DOHH2 (cell line): ENCODE data around the gene DHX58.
A peak's percentile ranks its signal among the peaks of the same experiment; 100 is the strongest.

Source experiments
- H3F3A ChIP-seq: fragments of 200-600 bp; sonication (generic), shearing (Covaris generic); 2 replicates; pipeline ENCODE4 v1.6.0; 2016; ENCODE audit warnings: antibody characterized with exemption, mild to moderate bottlenecking; ENCODE audit not compliant: control insufficient read depth, insufficient read depth
- H3K27ac ChIP-seq: fragments of 200-600 bp; sonication (generic); 2 replicates; pipeline ENCODE4 v1.5.1; 2014; ENCODE audit warnings: low read depth, mild to moderate bottlenecking, low read length, moderate library complexity
- H3K27me3 ChIP-seq: fragments of 200-600 bp; sonication (generic); 2 replicates; pipeline ENCODE4 v1.6.1; 2014; ENCODE audit warnings: mild to moderate bottlenecking, low read length, mixed read lengths; ENCODE audit not compliant: control insufficient read depth
- H3K36me3 ChIP-seq: fragments of 200-600 bp; sonication (generic); 2 replicates; pipeline ENCODE4 v1.6.1; 2014; ENCODE audit warnings: mild to moderate bottlenecking, low read length, moderate library complexity, mixed read lengths; ENCODE audit not compliant: control insufficient read depth
- H3K4me1 ChIP-seq: fragments of 200-600 bp; sonication (generic); 2 replicates; pipeline ENCODE4 v1.6.1; 2014; ENCODE audit warnings: mild to moderate bottlenecking, low read length, mixed read lengths; ENCODE audit not compliant: control insufficient read depth
- H3K4me2 ChIP-seq: fragments of 200-600 bp; sonication (generic); 2 replicates; pipeline ENCODE4 v1.6.0; 2014; ENCODE audit warnings: mild to moderate bottlenecking, low read length, moderate library complexity
- H3K4me3 ChIP-seq: fragments of 200-600 bp; sonication (generic); 2 replicates; pipeline ENCODE4 v1.5.1; 2014; ENCODE audit warnings: mild to moderate bottlenecking, low read length, mixed read lengths
- H3K79me2 ChIP-seq: fragments of 200-600 bp; sonication (generic); 2 replicates; pipeline ENCODE4 v1.6.1; 2014; ENCODE audit warnings: mild to moderate bottlenecking, low read length, mixed read lengths; ENCODE audit not compliant: control insufficient read depth
- H3K9me2 ChIP-seq: fragments of 200-600 bp; sonication (generic); replicated peaks from 2 replicates; pipeline ENCODE4 v1.6.1; 2014; ENCODE audit warnings: mild to moderate bottlenecking, low read length, mixed read lengths; ENCODE audit not compliant: control insufficient read depth
- H3K9me3 ChIP-seq: fragments of 200-600 bp; sonication (generic); 2 replicates; pipeline ENCODE4 v1.6.1; 2014; ENCODE audit warnings: antibody characterized with exemption, low read length, mixed read lengths; ENCODE audit not compliant: control insufficient read depth, insufficient read depth
- H4K20me1 ChIP-seq: fragments of 200-600 bp; sonication (generic); 2 replicates; pipeline ENCODE4 v1.6.0; 2014; ENCODE audit warnings: low read depth, mild to moderate bottlenecking, antibody characterized with exemption, low read length, moderate library complexity; ENCODE audit not compliant: control insufficient read depth, insufficient read depth
- CTCF ChIP-seq: fragments of 200-600 bp; sonication (generic); IDR thresholded peaks from one replicate; pipeline ENCODE4 v1.5.1; 2014; ENCODE audit warnings: antibody characterized with exemption, mild to moderate bottlenecking, low read depth, low read length; ENCODE audit not compliant: poor library complexity, severe bottlenecking
- EZH2phosphoT487 ChIP-seq: fragments of 200-600 bp; sonication (generic); IDR thresholded peaks from 2 replicates; pipeline ENCODE4 v1.6.1; 2017; ENCODE audit warnings: borderline replicate concordance, mild to moderate bottlenecking, antibody characterized with exemption, low read length, moderate library complexity, mixed read lengths

Gene DHX58

GRCh38 chr17:42124256-42124655 is 11.7 kb upstream of the DHX58 start:
- no peak overlapping the region for H3K4me2 ChIP-seq
- TF ChIP-seq EZH2phosphoT487 (no peak), CTCF (no peak)
- no peaks in the 10 kb centered on the region for H3K9me3 ChIP-seq
- H3K4me1 ChIP-seq, result peaks cover 15% of the 10 kb centered on the region
- peaks cover 6% of the 10 kb centered on the region for H3K79me2 ChIP-seq
- H4K20me1 ChIP-seq, result no peaks in the 10 kb centered on the region
- peaks cover 50% of the 10 kb centered on the region for H3K36me3 ChIP-seq
- H3K4me3 ChIP-seq, result no peak overlapping the region
- H3F3A ChIP-seq, result peaks cover 2% of the 10 kb centered on the region; the same call in 1 of the 2 replicates
- no peaks in the 10 kb centered on the region for H3K9me2 ChIP-seq
- H3K27me3 ChIP-seq, result no peaks in the 10 kb centered on the region
- H3K27ac ChIP-seq, result no peak overlapping the region

- Histone ChIP-seq H3K4me1 (peaks cover 20% of the 10 kb centered on the region), H4K20me1 (no peaks in the 10 kb centered on the region), H3K27ac (no peak within 1 kb of the TSS), H3K27me3 (no peaks in the 10 kb centered on the region), H3K9me3 (no peaks in the 10 kb centered on the region), H3K79me2 (peaks cover 6% of the 10 kb centered on the region), H3F3A (peaks cover 2% of the 10 kb centered on the region; the same call in 1 of the 2 replicates), H3K36me3 (peaks cover 49% of the 10 kb centered on the region), H3K9me2 (no peaks in the 10 kb centered on the region), H3K4me2 (no peak within 1 kb of the TSS), H3K4me3 (no peak within 1 kb of the TSS)
- TF ChIP-seq CTCF (no peak), EZH2phosphoT487 (no peak)
Measured at GRCh38 chr17:42122371-42123303, 10.1 kb upstream of the DHX58 start, which contains the start of gene HSPB9. Gene HSPB9 (plus strand): TSS chr17:42122804. CDS start chr17:42122851, 47 bp downstream.

GRCh38 chr17:42120770-42121769 is 8.6 kb upstream of the DHX58 start, which contains the start of gene KAT2A:
Gene KAT2A (minus strand): TSS chr17:42121367. CDS start chr17:42121304, 63 bp downstream.
- no peaks in the 10 kb centered on the region for H3K9me3 ChIP-seq
- no peaks in the 10 kb centered on the region for H3K27me3 ChIP-seq
- peak within 1 kb of the TSS; percentile 90 for H3K4me2 ChIP-seq
- no peaks in the 10 kb centered on the region for H3K9me2 ChIP-seq
- H3K27ac ChIP-seq, result peak within 1 kb of the TSS; percentile 23; the same call in 1 of the 2 replicates
- peaks cover 50% of the 10 kb centered on the region for H3K36me3 ChIP-seq
- peak within 1 kb of the TSS; percentile 82 for H3K4me3 ChIP-seq
- H3K79me2 ChIP-seq, result peaks cover 6% of the 10 kb centered on the region
- H3F3A ChIP-seq, result peaks cover 2% of the 10 kb centered on the region
- peaks cover 28% of the 10 kb centered on the region for H3K4me1 ChIP-seq
- H4K20me1 ChIP-seq, result no peaks in the 10 kb centered on the region
- TF ChIP-seq CTCF, result no peak
- no peak for TF ChIP-seq EZH2phosphoT487
